Mucosa of descending colon (tissue), 3 donors: ENCODE measurements around the gene LYRM4. TPM values are rescaled to one million over a fixed set of nuclear protein-coding genes. Genes with fewer than 3 reads are reported as not detected.

Source experiments
- ATAC-seq: fragments of 200-7000 bp; cut with Tn5 transposase; one replicate; pipeline ENCODE4 v1.9.1; 2020; ENCODE audit warnings: mild to moderate bottlenecking, moderate library complexity
- DNase-seq, 3 donors: peaks; one replicate each; pipeline ENCODE4 v3.0.0-alpha.2; 2020
- H3K36me3 ChIP-seq: fragments of 200-600 bp; one replicate; pipeline ENCODE4 v1.8.0; 2021; ENCODE audit warnings: low read depth, mild to moderate bottlenecking
- H3K4me1 ChIP-seq: fragments of 200-600 bp; one replicate; pipeline ENCODE4 v1.8.0; 2021; ENCODE audit warnings: low read depth, mild to moderate bottlenecking
- H3K4me3 ChIP-seq: fragments of 200-600 bp; one replicate; pipeline ENCODE4 v1.8.0; 2021; ENCODE audit warnings: mild to moderate bottlenecking
- H3K9me3 ChIP-seq: fragments of 200-600 bp; one replicate; pipeline ENCODE4 v1.8.0; 2021; ENCODE audit warnings: mild to moderate bottlenecking
- CTCF ChIP-seq: fragments of 200-600 bp; IDR thresholded peaks from one replicate; pipeline ENCODE4 v1.8.0; 2022; ENCODE audit warnings: antibody characterized with exemption, mild to moderate bottlenecking
- intact Hi-C, 2 donors: fragments of 100-400 bp; cut with DNase I in 1 of 2; cut with micrococcal nuclease in 1 of 2; formaldehyde crosslinking; loops; one replicate each; pipeline versions ENCODE4 v1.11.0 to v1.11.1; 2022; cut with DNase I, micrococcal nuclease
- total RNA-seq, 3 donors: library from RNA; stranded (reverse); fragmentation: NEBNext Ultra II Directional in 2 of 3; extraction: Animal tissue kit (Norgen Biotek cat#: 25700) in 2 of 3; gene quantifications; one replicate each; pipeline versions ENCODE4 v1.2.1 to v1.2.4, GENCODE V29; 2021 to 2023
- donor health status: DM: no; HTN: no; CAD: no; lungs with moderate emphysema.
- donor health status: DM: no; HTN: no; CAD: no.
- donor health status: DM: no; HTN: yes; CAD: no.

LYRM4 gene
- total RNA-seq, 3 donors from 2014 or later = 13.6 to 19.8 (median 13.9) TPM

- DNase-seq = no peak
- H3K4me1 ChIP-seq = peaks cover 9% of the 10 kb centered on the region
- no peak for TF ChIP-seq CTCF
- H3K4me3 ChIP-seq = no peak overlapping the region
- intact Hi-C loops = no loop called here
- ATAC-seq = no peak
- no peaks in the 10 kb centered on the region for H3K36me3 ChIP-seq
- no peaks in the 10 kb centered on the region for H3K9me3 ChIP-seq
Observed at GRCh38 chr6:5293692-5294091, 32.9 kb upstream of the LYRM4 start.

- ATAC-seq = no peak
- Histone ChIP-seq H3K36me3 (no peaks in the 10 kb centered on the region), H3K9me3 (no peaks in the 10 kb centered on the region), H3K4me1 (peaks cover 9% of the 10 kb centered on the region), H3K4me3 (no peak overlapping the region)
- TF ChIP-seq CTCF = no peak
- intact Hi-C loops = no loop called here
- no peak for DNase-seq
Observed at GRCh38 chr6:5292154-5292553, 31.4 kb upstream of the LYRM4 start.

GRCh38 chr6:5290500-5290899 is 29.8 kb upstream of the LYRM4 start:
- H3K9me3 ChIP-seq = no peaks in the 10 kb centered on the region
- no peak for TF ChIP-seq CTCF
- H3K36me3 ChIP-seq = no peaks in the 10 kb centered on the region
- intact Hi-C loops = no loop called here
- ATAC-seq (no peak), DNase-seq (no peak)
- H3K4me1 ChIP-seq = peaks cover 9% of the 10 kb centered on the region
- no peak overlapping the region for H3K4me3 ChIP-seq

GRCh38 chr6:5290097-5290496 is 29.3 kb upstream of the LYRM4 start:
- intact Hi-C loops = no loop called here
- no peak for DNase-seq
- no peak for TF ChIP-seq CTCF
- ATAC-seq = no peak
- H3K4me1 ChIP-seq = peaks cover 9% of the 10 kb centered on the region
- no peak overlapping the region for H3K4me3 ChIP-seq
- no peaks in the 10 kb centered on the region for H3K9me3 ChIP-seq
- no peaks in the 10 kb centered on the region for H3K36me3 ChIP-seq

GRCh38 chr6:5287966-5288297 is 27.2 kb upstream of the LYRM4 start:
- no peak for ATAC-seq
- TF ChIP-seq CTCF = no peak
- Histone ChIP-seq H3K36me3 (no peaks in the 10 kb centered on the region), H3K4me1 (no peaks in the 10 kb centered on the region), H3K9me3 (no peaks in the 10 kb centered on the region), H3K4me3 (no peak overlapping the region)
- intact Hi-C loops = no loop called here
- DNase-seq = no peak

GRCh38 chr6:5287205-5287965 is 26.6 kb upstream of the LYRM4 start:
- intact Hi-C loops = no loop called here

More at GRCh38 chr6:5287205-5287965, 26.6 kb upstream of the LYRM4 start:
- Histone ChIP-seq H3K36me3 (no peaks in the 10 kb centered on the region), H3K4me1 (no peaks in the 10 kb centered on the region), H3K9me3 (no peaks in the 10 kb centered on the region), H3K4me3 (no peak overlapping the region)
- ATAC-seq (peak; percentile 25), DNase-seq (no peak)
- no peak for TF ChIP-seq CTCF
